K562 (cell line): ENCODE results near the gene ACCSL. TPM values are rescaled to one million over a fixed set of nuclear protein-coding genes. Genes with fewer than 3 reads are reported as not detected.
A peak's percentile ranks its signal among the peaks of the same experiment; 100 is the strongest.

Experiments
- ATAC-seq: fragments of 200-7000 bp; cut with Tn5 transposase; 3 replicates; pipeline ENCODE4 v1.9.1; 2020; ENCODE audit warnings: moderate library complexity
- BruUV-seq: library from RNA; stranded (reverse); fragments of 400-500 nt; replicated peaks from 2 replicates; lab custom pipeline; 2021; lab: Mats Ljungman, UMichigan
- CTCF ChIA-PET: fragments of 300-600 bp; formaldehyde crosslinking; extraction: SDS; loops from one replicate; lab custom pipeline; 2021; ENCODE audit warnings: low intra/inter-chr PET ratio; lab: Yijun Ruan, JAX
- POLR2A ChIA-PET: fragments of 300-600, 350-650 bp; sonication (Branson Sonifier 250); formaldehyde crosslinking; extraction: SDS; loops from one replicate; lab custom pipeline; 2021; ENCODE audit warnings: antibody characterized with exemption, inconsistent platforms; lab: Yijun Ruan, JAX
- DNase-seq, 4 experiments: peaks; one replicate each; pipeline versions ENCODE4 v3.0.0 to v3.0.0-alpha.2; 2011 to 2018; ENCODE audit warnings: low spot score in 3 of 4, mixed read lengths in 3 of 4; ENCODE audit errors: extremely low read depth in 1 of 4
- FAIRE-seq: peaks from 2 replicates; lab custom pipeline; 2011; peaks lifted over from hg19 to GRCh38; lab: Jason Lieb, UNC
- H2AFZ ChIP-seq: 2 replicates; pipeline ENCODE4 v1.6.0; 2011; ENCODE audit warnings: low read depth, low read length, control low read depth, inconsistent platforms
- H3K27ac ChIP-seq: fragments of 200-600 bp; 3 replicates; pipeline ENCODE4 v1.8.0; 2011; ENCODE audit warnings: low read depth, mild to moderate bottlenecking, control low read depth, inconsistent platforms, low read length, moderate library complexity, mixed read lengths; ENCODE audit errors: extremely low read depth
- H3K27me3 ChIP-seq, 2 experiments: fragments of 300-600 bp in 1 of 2; 2 replicates in 1 of 2; 3 replicates in 1 of 2; pipeline versions ENCODE4 v1.6.0 to v1.8.0; 2011; ENCODE audit warnings: inconsistent platforms in 2 of 2, low read length in 2 of 2, mild to moderate bottlenecking in 1 of 2, mixed read lengths in 1 of 2, moderate library complexity in 1 of 2; ENCODE audit not compliant: control insufficient read depth in 2 of 2, insufficient read depth in 2 of 2
- H3K36me3 ChIP-seq: fragments of 300-600 bp; 3 replicates; pipeline ENCODE4 v1.8.0; 2011; ENCODE audit warnings: mild to moderate bottlenecking, low read length, inconsistent platforms; ENCODE audit not compliant: control insufficient read depth, insufficient read depth
- H3K4me1 ChIP-seq, 2 experiments: fragments of 200-600 bp in 1 of 2; replicated peaks in 1 of 2; 2 replicates in 1 of 2; 3 replicates in 1 of 2; pipeline versions ENCODE4 v1.5.1 to v1.8.0; 2011; ENCODE audit warnings: inconsistent platforms in 2 of 2, low read length in 2 of 2, mild to moderate bottlenecking in 1 of 2, mixed read lengths in 1 of 2, moderate library complexity in 1 of 2; ENCODE audit not compliant: control insufficient read depth in 2 of 2, insufficient read depth in 2 of 2
- H3K4me2 ChIP-seq: 2 replicates; pipeline ENCODE4 v1.6.1; 2011; ENCODE audit warnings: low read length, control low read depth, inconsistent platforms, mixed read lengths; ENCODE audit not compliant: insufficient read depth
- H3K4me3 ChIP-seq: fragments of 200-600 bp; sonication (generic), shearing (Covaris generic); 2 replicates; pipeline ENCODE4 v1.5.1; 2016; ENCODE audit warnings: control low read depth, inconsistent platforms
- H3K79me2 ChIP-seq: fragments of 200-600 bp; 3 replicates; pipeline ENCODE4 v1.8.0; 2011; ENCODE audit warnings: low read length, inconsistent platforms; ENCODE audit not compliant: control insufficient read depth, insufficient read depth
- H3K9ac ChIP-seq, 2 experiments: 2 replicates each; pipeline versions ENCODE4 v1.6.0 to v1.6.1; 2011; ENCODE audit warnings: low read depth in 2 of 2, low read length in 2 of 2, control low read depth in 1 of 2, inconsistent platforms in 1 of 2, mild to moderate bottlenecking in 1 of 2, mixed read lengths in 1 of 2; ENCODE audit not compliant: insufficient read depth in 1 of 2
- H3K9me1 ChIP-seq: one replicate; pipeline ENCODE4 v1.6.0; 2011; ENCODE audit warnings: inconsistent platforms, mild to moderate bottlenecking, low read length, moderate library complexity; ENCODE audit not compliant: control insufficient read depth, insufficient read depth
- H3K9me3 ChIP-seq: replicated peaks from 2 replicates; pipeline ENCODE4 v1.5.1; 2011; ENCODE audit warnings: low read depth, low read length, inconsistent platforms; ENCODE audit not compliant: control insufficient read depth, insufficient read depth
- H4K20me1 ChIP-seq: replicated peaks from 2 replicates; pipeline ENCODE4 v1.6.1; 2011; ENCODE audit warnings: low read length, inconsistent platforms, mixed read lengths; ENCODE audit not compliant: control insufficient read depth, insufficient read depth
- CEBPG ChIP-seq, 3 experiments: fragments of 200-800 bp in 1 of 3; sonication (Bioruptor generic) in 1 of 3; sonication (generic) in 1 of 3; formaldehyde crosslinking in 1 of 3; IDR thresholded peaks in 2 of 3; conservative IDR thresholded peaks in 1 of 3; 2 replicates each; pipeline versions ENCODE4 v1.6.1 to v1.8.0; 2016 to 2022; ENCODE audit warnings: missing compliant biosample characterization in 2 of 3, missing genetic modification characterization in 2 of 3, mild to moderate bottlenecking in 1 of 3, missing genetic modification reagents in 1 of 3
- HNRNPUL1 ChIP-seq: fragments of 200-400 bp; formaldehyde crosslinking; IDR thresholded peaks from 2 replicates; pipeline ENCODE4 v1.6.1; 2017; ENCODE audit warnings: low read length
- POLR3G ChIP-seq: IDR thresholded peaks from 2 replicates; pipeline ENCODE4 v1.6.1; 2011; ENCODE audit not compliant: insufficient read length, insufficient replicate concordance; ENCODE audit errors: extremely low read depth
- PPARD ChIP-seq: fragments of 250-450 bp; sonication (Bioruptor Pico); IDR thresholded peaks from 2 replicates; pipeline ENCODE4 v1.8.0; 2022; ENCODE audit warnings: inconsistent platforms, mild to moderate bottlenecking, moderate library complexity
- SNIP1 ChIP-seq: fragments of 450-650 bp; IDR thresholded peaks from 2 replicates; pipeline ENCODE4 v1.7.1; 2017; ENCODE audit warnings: low read depth, mild to moderate bottlenecking
- SRSF1 ChIP-seq: fragments of 200-400 bp; formaldehyde crosslinking; IDR thresholded peaks from 2 replicates; pipeline ENCODE4 v1.6.1; 2017; ENCODE audit warnings: mild to moderate bottlenecking, low read depth, low read length, moderate library complexity
- TBL1XR1 ChIP-seq, 2 experiments: IDR thresholded peaks; 2 replicates each; pipeline ENCODE4 v1.6.1; 2012; ENCODE audit warnings: improper control_type of control experiment in 2 of 2, low read length in 2 of 2, mild to moderate bottlenecking in 1 of 2
- TCF7L2 ChIP-seq: fragments of 150-350 bp; IDR thresholded peaks from 2 replicates; pipeline ENCODE4 v1.6.1; 2016; ENCODE audit warnings: low read depth, mild to moderate bottlenecking, low read length, moderate library complexity
- ZKSCAN1 ChIP-seq: fragments of 150-350 bp; IDR thresholded peaks from 2 replicates; pipeline ENCODE4 v1.6.1; 2016; ENCODE audit warnings: low read depth, low read length
- ZNF12 ChIP-seq: sonication (generic); formaldehyde crosslinking; IDR thresholded peaks from 2 replicates; pipeline ENCODE4 v1.4.0; 2020; ENCODE audit warnings: mild to moderate bottlenecking, missing genetic modification reagents
- ZSCAN29 ChIP-seq: fragments of 450-650 bp; IDR thresholded peaks from 2 replicates; pipeline ENCODE4 v1.6.1; 2017
- WGBS: fragments of 100-300 bp; shearing (Covaris generic); methylation state at CpG from one replicate; pipeline ENCODE4 v1.1.6; 2016; ENCODE audit warnings: low coverage, mixed read lengths; ENCODE audit not compliant: insufficient coverage; ENCODE audit errors: missing lambda C conversion rate; 5-methylcytosine and 5-hydroxymethylcytosine counted together
- in situ Hi-C: fragments of 300-500 bp; cut with MboI; formaldehyde crosslinking; loops from 4 replicates; pipeline ENCODE4 v1.15.0; 2018; ENCODE audit warnings: inconsistent platforms, mixed read lengths
- intact Hi-C: fragments of 100-400 bp; cut with micrococcal nuclease; formaldehyde crosslinking; loops from 2 replicates; pipeline ENCODE4 v1.14.2; 2022
- polyA plus RNA-seq, 8 experiments: library from polyadenylated mRNA; depleted of rRNA in 4 of 8; stranded (reverse) in 5 of 8; unstranded in 3 of 8; fragments of >200 nt; fragmentation: Nextera tagmentation in 2 of 8; fragmentation: Illumina TruSeq in 1 of 8; extraction: Ambion mirVana in 2 of 8; extraction: Trizol in 1 of 8; gene quantifications; 2 replicates each; pipeline versions ENCODE4 v1.2.1 to v1.2.3, GENCODE V29; 2011 to 2014; ENCODE audit warnings: inconsistent platforms in 1 of 8, missing spikeins in 1 of 8
- total RNA-seq, 7 experiments: library from RNA; depleted of rRNA in 6 of 7; stranded (reverse); fragments of >200 nt in 6 of 7; fragmentation: Illumina TruSeq in 2 of 7; extraction: Trizol in 2 of 7; gene quantifications; 2 replicates each; pipeline versions ENCODE4 v1.2.1 to v1.2.3, GENCODE V29; 2011 to 2021; ENCODE audit warnings: low replicate concordance in 1 of 7
- TF ChIP-seq, protein P1 (sequence below): fragments of 200-800 bp; sonication (Bioruptor generic); IDR thresholded peaks from 2 replicates; pipeline ENCODE4 v1.6.1; 2016; ENCODE audit warnings: missing genetic modification characterization, missing compliant biosample characterization
- TF ChIP-seq, protein P2 (sequence below), 2 experiments: fragments of 450-650 bp; conservative IDR thresholded peaks; 2 replicates each; pipeline ENCODE4 v1.6.1; 2017; ENCODE audit warnings: mild to moderate bottlenecking in 2 of 2, moderate library complexity in 2 of 2
- TF ChIP-seq, protein P3 (sequence below): sonication (generic); formaldehyde crosslinking; IDR thresholded peaks from 2 replicates; pipeline ENCODE4 v1.5.0; 2020; ENCODE audit warnings: missing genetic modification reagents

The ACCSL gene
- total and polyA plus RNA-seq, 9 of the 15 experiments (the other 6 are each of a cell fraction or from before 2014, with no cell fraction given): not detected

DNA sequence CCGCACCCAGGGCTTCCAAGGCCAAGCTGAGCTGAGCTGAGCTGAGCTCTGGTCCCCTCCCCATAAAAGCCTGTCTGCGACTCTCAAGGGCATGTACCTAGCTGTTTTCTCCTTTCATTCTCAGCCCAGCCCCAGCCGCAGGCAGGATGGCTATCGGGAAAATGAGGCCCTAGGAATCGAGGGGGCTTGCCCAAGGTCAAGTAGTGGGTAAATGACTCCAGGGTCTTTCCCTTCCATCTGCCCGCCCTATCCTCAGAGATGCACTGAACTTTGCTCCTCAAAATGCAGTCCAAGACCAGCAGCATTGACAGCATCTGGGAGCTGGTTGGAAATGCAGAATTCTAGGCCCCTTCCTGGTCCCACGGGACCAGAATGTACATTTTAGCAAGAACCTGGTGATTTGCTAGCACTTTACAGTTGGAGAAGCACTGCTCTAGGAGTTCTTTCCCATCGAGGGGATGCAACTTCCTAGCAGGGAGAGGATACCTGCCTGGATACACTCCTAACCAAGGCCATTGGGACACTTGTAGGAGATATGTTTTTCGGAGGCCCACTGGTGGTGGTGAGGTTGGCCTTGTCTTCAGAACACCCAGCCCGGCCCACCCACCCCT lies 43.2 kb upstream of the ACCSL start:
- no peaks in the 10 kb centered on the region for H3K79me2 ChIP-seq
- no peak overlapping the region for H2AFZ ChIP-seq
- POLR2A ChIA-PET: interaction anchor here (0.6 to 0.7 kb wide), 4 partner anchors 9 to 52 kb away, joined by 3 to 4 read pairs (median 3); no protein-coding TSS in a partner anchor
- no peak overlapping the region for H3K4me2 ChIP-seq
- H3K9me3 ChIP-seq: no peaks in the 10 kb centered on the region
- 0 out of 3 replicates have a peak, but pooled peaks have one; percentile 18 for ATAC-seq
- 0% methylated on average over 9 of the region's 10 CpGs for WGBS
- intact Hi-C loops: no loop called here
- H3K9ac ChIP-seq: no peak overlapping the region
- peaks cover 6 to 42% of the 10 kb centered on the region in 2 experiments for H3K27me3 ChIP-seq
- no peak for FAIRE-seq
- BruUV-seq: no TSS peak
- H3K4me1 ChIP-seq: peaks cover 0 to 4% of the 10 kb centered on the region in 2 experiments; a peak in 1 of 5 replicates
- H3K27ac ChIP-seq: no peak overlapping the region
- H3K36me3 ChIP-seq: no peaks in the 10 kb centered on the region
- no peak for DNase-seq
- no peak overlapping the region for H3K4me3 ChIP-seq
- peaks cover 3% of the 10 kb centered on the region for H3K9me1 ChIP-seq
- in situ Hi-C loops: no loop called here
- CTCF ChIA-PET: no interaction called here
- H4K20me1 ChIP-seq: no peaks in the 10 kb centered on the region; the same call in 1 of the 2 replicates
- TF ChIP-seq PPARD (CRISPR knock-in tag): no peak
- no peak for TF ChIP-seq ZKSCAN1
- TF ChIP-seq POLR3G: no peak
- TF ChIP-seq CEBPG (CRISPR knock-in tag; IDR thresholded peaks at IDR 0.05): no peak
- TF ChIP-seq CEBPG (tag; conservative IDR thresholded peaks at IDR 0.05 in 1 of 2, IDR thresholded peaks at IDR 0.05 in 1 of 2): no peak
- no peak for TF ChIP-seq ZSCAN29
- TF ChIP-seq HNRNPUL1: no peak
- TF ChIP-seq ZNF12 (CRISPR knock-in tag): no peak
- TF ChIP-seq SNIP1: no peak
- TF ChIP-seq, protein P1, sequence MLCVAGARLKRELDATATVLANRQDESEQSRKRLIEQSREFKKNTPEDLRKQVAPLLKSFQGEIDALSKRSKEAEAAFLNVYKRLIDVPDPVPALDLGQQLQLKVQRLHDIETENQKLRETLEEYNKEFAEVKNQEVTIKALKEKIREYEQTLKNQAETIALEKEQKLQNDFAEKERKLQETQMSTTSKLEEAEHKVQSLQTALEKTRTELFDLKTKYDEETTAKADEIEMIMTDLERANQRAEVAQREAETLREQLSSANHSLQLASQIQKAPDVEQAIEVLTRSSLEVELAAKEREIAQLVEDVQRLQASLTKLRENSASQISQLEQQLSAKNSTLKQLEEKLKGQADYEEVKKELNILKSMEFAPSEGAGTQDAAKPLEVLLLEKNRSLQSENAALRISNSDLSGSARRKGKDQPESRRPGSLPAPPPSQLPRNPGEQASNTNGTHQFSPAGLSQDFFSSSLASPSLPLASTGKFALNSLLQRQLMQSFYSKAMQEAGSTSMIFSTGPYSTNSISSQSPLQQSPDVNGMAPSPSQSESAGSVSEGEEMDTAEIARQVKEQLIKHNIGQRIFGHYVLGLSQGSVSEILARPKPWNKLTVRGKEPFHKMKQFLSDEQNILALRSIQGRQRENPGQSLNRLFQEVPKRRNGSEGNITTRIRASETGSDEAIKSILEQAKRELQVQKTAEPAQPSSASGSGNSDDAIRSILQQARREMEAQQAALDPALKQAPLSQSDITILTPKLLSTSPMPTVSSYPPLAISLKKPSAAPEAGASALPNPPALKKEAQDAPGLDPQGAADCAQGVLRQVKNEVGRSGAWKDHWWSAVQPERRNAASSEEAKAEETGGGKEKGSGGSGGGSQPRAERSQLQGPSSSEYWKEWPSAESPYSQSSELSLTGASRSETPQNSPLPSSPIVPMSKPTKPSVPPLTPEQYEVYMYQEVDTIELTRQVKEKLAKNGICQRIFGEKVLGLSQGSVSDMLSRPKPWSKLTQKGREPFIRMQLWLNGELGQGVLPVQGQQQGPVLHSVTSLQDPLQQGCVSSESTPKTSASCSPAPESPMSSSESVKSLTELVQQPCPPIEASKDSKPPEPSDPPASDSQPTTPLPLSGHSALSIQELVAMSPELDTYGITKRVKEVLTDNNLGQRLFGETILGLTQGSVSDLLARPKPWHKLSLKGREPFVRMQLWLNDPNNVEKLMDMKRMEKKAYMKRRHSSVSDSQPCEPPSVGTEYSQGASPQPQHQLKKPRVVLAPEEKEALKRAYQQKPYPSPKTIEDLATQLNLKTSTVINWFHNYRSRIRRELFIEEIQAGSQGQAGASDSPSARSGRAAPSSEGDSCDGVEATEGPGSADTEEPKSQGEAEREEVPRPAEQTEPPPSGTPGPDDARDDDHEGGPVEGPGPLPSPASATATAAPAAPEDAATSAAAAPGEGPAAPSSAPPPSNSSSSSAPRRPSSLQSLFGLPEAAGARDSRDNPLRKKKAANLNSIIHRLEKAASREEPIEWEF (CRISPR knock-in tag): no peak
- TF ChIP-seq TCF7L2: no peak
- TF ChIP-seq SRSF1: no peak
- no peak for TF ChIP-seq TBL1XR1 (IDR thresholded peaks at IDR 0.05; ENCODE audit: low read length in 2 of 2)
- TF ChIP-seq, protein P2, sequence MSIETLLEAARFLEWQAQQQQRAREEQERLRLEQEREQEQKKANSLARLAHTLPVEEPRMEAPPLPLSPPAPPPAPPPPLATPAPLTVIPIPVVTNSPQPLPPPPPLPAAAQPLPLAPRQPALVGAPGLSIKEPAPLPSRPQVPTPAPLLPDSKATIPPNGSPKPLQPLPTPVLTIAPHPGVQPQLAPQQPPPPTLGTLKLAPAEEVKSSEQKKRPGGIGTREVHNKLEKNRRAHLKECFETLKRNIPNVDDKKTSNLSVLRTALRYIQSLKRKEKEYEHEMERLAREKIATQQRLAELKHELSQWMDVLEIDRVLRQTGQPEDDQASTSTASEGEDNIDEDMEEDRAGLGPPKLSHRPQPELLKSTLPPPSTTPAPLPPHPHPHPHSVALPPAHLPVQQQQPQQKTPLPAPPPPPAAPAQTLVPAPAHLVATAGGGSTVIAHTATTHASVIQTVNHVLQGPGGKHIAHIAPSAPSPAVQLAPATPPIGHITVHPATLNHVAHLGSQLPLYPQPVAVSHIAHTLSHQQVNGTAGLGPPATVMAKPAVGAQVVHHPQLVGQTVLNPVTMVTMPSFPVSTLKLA (conservative IDR thresholded peaks at IDR 0.05): no peak
- TF ChIP-seq, protein P3, sequence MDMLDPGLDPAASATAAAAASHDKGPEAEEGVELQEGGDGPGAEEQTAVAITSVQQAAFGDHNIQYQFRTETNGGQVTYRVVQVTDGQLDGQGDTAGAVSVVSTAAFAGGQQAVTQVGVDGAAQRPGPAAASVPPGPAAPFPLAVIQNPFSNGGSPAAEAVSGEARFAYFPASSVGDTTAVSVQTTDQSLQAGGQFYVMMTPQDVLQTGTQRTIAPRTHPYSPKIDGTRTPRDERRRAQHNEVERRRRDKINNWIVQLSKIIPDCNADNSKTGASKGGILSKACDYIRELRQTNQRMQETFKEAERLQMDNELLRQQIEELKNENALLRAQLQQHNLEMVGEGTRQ (CRISPR knock-in tag): no peak
